Stimulated activated CD4-positive, alpha-beta T cell treated with anti-CD3 and anti-CD28 coated beads, Interleukin-15, amount 100 ng/mL, for 1 hour (primary cell): ENCODE data around the gene P2RY11.

Source experiments
- DNase-seq, 2 donors: peaks; one replicate each; pipeline ENCODE4 v3.0.0-alpha.2; 2020; ENCODE audit warnings: low read depth in 1 of 2, low spot score in 1 of 2

P2RY11 gene

GRCh38 chr19:10138879-10139795, 27.6 kb downstream of the P2RY11 start:
- no peak for DNase-seq

- DNase-seq, result no peak
These were observed 28.5 kb downstream of the P2RY11 start for GRCh38 chr19:10139952-10140351.

DNA sequence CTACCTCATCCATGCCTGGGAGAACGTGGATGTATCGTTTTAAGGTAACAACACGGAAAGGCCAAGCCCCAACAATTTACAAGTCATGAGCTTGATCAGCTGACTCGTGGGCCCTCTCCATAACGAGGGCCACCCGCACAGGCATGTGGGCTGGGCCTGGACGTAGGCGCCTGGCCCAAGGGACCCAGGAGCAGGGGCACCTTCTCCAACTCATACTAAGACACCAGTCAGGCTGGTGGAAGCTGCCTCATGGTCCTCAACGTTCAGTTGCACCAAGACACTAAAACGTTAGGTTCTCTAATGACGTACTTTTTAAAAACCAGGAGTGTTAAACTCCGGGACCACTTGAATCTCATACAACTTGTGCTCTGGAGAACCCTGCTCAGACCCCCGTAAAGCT, 30.0 kb downstream of the P2RY11 start:
- DNase-seq, result no peak

- no peak for DNase-seq
These were observed 30.5 kb downstream of the P2RY11 start for GRCh38 chr19:10141973-10142372.

- DNase-seq, result peak in 1 of 2 donors; percentile 22
These were observed 31.3 kb downstream of the P2RY11 start for GRCh38 chr19:10142701-10143375.

DNA sequence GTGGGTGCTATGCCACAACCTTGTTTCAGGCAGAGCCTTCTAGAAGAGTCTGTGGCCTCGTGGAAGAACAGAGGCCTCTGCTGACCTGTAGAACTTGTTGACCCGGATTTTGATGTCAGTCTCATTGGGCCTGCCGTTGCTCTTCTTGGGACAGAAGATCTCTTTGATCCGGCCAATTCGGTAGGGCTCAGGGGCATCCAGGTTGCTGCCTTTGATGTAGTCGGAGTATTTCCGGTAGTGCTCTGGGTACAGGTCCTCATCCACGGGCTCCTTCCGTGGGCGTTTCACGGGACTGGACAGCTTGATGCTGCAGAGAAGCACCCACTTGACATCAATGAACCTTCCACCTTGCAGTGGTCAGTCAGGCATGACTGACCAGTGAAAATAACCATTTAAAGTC, 32.2 kb downstream of the P2RY11 start:
- DNase-seq, result no peak

DNA sequence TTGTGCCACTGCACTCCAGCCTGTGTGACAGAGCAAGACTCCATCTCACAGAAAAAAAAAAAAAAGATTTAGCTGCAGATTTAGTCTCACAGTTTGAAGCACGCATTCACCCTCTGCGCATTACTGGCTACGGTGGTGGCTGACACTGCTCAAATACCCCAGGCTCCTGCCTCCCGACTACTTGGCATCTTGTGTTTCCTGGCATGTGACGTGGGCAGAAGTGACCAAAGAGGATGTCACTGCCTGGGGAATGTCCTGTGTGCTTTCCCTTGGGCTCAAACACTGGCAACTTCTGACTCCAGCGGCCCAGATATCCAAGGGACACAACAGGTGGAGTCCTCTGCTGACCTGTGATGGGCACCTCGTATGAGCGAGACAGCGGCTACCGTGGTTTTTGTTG, 32.9 kb downstream of the P2RY11 start:
- DNase-seq, result no peak

GRCh38 chr19:10145031-10145430, 33.5 kb downstream of the P2RY11 start:
- no peak for DNase-seq

GRCh38 chr19:10146142-10146541, 34.6 kb downstream of the P2RY11 start:
- DNase-seq, result no peak

DNA sequence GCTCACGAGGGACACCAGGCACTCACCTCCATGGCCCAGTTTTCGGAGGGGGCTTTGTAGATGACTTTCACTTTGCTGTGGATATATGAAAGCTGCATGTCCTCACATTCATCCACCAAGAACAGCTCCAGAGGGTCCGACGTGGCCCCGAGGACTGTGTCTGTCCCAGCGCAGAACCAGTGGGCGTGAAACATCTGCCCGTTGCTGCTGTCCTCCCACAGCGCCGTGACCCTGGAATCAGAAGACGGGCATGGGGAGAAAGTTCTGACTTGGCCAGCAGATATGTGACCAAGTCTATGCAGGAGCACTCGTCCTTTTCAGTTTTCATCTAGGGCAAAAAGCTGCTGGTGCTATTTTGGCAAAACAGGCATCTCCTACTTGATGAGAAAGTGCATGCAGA, 37.9 kb downstream of the P2RY11 start:
- no peak for DNase-seq

GRCh38 chr19:10151521-10151920, 40.0 kb downstream of the P2RY11 start:
- DNase-seq, result no peak

- no peak for DNase-seq
These were observed 40.6 kb downstream of the P2RY11 start for GRCh38 chr19:10152100-10152499.

GRCh38 chr19:10155839-10156238, 44.3 kb downstream of the P2RY11 start:
- DNase-seq, result no peak

DNA sequence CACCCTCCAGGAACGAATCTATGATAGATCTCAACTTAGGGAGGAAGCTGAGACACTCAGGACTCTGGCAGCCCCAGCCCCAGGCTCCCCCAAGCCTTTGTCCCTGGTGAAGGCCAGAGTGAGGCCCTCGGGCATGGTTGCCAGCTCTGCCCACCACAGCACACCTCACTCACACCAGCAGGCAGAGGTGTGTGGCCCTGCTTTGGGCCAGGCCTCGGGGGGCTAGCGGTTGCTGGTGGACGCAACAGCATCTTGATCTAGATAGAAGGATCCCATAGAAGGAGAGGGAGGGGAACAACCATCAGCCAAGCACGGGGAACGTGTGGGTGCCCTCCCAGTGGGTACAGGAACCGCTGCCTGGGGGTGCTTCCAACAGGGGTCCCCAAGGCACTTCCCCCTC, 46.6 kb downstream of the P2RY11 start:
- DNase-seq, result no peak

GRCh38 chr19:10158485-10158884, 47.0 kb downstream of the P2RY11 start:
- no peak for DNase-seq

- no peak for DNase-seq
These were observed 48.1 kb downstream of the P2RY11 start for GRCh38 chr19:10159610-10160009.

DNA sequence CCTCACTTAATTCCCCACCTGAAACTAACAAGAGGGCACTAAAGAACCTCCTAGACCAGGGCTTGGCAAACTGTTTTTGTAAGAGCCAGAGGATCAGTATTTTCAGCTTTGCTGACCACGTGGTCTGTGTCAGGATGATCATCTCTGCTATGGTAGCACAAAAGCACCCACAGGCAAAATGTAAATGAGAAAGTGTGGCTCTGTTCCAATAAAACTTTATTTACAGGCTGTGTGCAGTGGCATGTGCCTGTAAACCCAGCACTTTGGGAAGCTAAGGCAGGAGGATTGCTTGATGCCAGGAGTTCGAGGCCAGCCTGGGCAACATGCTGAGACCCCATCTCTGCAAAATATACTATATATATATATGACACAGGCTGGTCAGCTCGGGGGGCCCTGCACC, 52.0 kb downstream of the P2RY11 start:
- DNase-seq, result no peak
